ENCODE results near the gene ARL15.
"Not testable (repeated sequence)": the region's sequence is repeated elsewhere in the genome, so short reads cannot be mapped to it uniquely, and the experiment has no call there.

ARL15 gene

DNA sequence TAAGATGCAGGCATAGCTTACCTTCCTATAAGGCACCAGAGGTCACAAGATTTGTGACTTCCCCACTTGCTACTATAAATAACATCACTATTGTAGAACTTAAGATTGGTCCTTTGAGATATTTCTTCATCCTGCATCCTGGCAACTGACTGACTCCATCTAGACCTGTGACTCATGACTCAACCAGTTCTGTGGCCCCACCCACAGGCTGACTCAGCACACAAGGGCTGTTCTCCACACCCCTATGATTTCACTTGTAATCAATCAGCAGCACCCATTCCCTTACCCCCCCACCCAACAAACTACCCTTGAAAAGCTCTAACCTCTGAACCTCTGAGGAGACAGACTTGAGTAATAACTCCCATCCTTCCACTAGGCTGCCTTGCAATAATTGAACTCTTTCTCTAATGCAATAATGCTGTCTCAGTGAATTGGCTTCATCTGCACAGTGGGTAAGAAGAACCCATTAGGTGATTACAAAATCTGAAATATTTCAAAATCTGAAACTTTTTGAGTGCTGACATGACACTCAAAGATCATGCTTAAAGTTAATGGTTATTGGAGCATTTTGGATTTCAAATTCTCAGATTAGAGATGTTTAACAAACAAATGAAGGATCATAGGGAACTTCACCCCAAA, 296.7 kb downstream of the ARL15 start:
- DNase-seq: peak; percentile 18 to 29

DNA sequence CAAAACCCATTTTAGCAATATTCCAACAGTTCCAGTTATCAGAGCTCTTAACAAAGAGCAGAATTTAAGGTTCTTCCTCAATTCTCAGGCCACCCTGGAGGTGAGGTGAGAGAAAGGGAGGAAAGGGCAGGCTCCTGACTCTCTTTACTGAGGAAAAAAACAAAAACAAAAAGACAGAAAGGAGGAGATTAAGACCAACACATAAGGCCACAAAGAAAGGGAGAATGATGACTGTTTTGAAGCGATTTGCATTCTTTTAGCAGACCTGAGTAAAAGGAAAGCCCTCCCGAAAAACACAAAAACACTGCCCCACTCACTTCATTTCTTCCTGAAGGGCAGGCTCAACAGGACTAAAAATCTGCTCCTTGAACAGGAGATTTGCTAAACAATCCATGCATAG, 300.5 kb downstream of the ARL15 start:
- no peak for DNase-seq

DNA sequence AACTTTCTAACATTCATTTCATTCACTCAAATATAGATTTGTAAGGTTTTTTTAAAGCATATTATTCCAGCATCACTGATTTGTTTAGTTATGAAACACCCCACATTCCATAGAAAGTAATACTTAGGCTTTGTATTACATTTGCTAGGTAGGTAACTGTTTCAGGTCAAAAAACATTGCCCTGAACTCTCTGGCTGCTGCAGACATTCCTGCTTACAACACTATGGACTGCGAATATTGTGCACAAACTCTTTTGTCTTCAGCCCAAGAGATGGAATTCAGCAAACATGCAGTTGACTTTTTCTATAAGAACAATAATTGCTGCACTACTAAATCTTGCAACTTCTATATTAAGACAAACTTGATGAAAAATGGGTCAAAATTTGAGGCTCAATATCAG, 301.0 kb downstream of the ARL15 start:
- no peak for DNase-seq

DNA sequence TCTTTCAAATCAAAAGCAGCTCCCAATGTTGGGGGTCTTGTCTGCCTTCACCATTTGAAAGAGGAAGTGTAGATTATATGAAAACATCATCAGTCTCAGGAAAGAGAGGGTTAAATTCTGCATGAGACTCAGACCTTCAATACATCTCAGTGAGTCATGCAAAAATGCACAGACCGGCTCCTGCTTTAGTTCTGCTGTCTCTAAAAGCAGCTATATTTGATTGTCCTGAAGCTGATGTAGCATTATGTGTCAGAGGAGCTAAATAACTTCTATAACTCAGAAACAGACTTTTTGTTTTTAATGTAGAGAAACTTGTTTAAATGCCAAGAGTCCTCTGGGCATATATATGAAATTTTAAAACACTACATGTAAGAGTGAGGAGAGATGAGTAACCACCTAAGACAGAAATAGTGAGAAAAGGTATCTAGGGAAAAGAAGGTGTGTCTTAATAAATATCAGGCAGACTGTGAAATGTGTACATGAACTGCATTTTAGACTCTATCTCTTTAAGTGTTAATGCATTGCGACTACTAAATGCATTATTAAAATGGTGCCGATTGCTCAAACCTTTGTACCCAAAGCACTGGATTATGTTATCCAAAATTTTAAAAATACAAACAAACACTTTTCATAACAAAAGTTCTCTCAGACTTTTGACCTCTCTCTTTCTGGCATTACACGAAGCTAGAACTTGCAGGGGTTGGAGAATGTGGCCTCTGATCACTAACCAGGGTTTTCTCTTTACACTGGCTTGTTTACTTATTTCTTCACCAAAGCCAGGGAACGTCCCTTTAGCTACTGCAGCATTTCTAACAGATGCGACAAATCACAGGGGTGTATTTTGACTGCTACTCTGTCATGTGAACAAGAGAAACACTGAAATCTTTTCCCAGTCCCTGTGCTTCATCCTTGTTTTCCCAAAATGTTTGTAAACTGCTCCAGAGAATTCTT, 302.3 kb downstream of the ARL15 start:
- DNase-seq: no peak

DNA sequence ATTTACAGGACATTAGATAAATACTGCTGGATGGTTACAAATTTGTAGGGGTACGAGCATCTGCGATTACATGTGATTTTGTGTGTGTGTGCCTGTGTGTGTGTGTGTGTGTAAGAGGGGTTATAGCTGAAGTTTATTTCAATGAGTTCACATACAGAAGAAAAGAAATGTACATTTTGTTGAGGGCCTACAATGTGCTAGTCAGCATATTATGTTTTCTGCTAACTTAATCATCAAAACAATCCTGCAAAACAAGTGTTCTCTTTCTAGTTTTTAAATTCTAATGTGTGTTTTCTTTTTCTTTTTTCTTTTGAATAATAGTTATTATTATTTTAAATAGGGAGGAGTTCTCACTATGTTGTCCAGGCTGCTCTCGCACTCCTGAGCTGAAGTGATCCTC, 305.7 kb downstream of the ARL15 start:
- no peak for DNase-seq

DNA sequence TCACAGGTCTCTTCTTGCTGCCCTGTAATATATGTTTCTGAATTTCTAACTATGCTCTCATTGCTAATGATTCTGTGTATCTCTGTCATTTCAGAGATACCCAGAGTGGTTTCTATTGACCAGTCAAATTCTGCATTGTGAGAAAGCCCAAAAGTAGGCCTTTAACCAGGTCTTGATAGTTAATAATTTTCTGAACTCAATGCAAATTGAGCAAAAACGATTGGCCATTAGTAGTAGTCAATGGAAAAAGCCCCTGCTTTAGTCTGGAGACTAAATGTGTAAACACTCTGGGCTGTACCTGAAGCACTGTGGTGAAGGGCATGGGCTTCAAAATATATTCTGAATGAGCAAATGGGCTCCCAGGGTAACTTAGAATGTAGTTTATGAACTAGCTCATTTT, 307.6 kb downstream of the ARL15 start:
- DNase-seq: no peak

DNA sequence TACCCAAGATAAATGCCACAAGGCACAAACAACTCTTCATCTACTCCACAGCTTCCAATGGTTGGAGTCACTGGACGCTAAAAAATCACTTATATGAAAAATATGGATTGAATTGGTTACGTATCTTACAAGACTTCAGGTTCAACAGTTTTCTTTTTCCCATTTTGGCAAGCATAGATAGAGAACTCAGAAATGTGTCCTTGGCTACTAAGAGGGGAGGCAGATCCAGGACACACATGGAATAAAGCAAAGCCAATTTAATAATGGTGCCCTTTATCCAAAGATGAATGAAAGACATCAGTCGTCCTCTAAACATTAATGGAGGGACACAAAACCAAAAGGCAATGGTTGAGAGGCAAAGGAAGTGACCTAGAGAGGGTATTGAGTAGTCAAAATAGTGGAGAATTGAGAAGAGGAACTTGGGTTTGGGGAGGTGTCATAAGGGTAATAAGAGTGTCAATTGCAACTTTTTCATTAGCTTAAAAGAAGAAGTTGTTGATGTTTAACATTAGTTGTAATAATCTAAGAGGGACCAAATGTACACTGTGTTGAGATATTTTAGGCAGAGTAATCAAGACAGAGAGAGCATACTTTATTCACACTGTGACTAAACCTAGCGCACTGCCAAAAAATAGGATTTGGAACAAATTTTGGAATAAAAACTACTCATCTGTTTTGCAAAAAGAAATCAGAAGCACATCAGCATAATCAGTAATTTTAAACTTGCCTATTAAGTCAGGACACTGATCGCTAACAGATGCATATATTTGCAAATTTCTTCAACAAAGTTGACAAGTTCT, 308.2 kb downstream of the ARL15 start:
- no peak for DNase-seq

DNA sequence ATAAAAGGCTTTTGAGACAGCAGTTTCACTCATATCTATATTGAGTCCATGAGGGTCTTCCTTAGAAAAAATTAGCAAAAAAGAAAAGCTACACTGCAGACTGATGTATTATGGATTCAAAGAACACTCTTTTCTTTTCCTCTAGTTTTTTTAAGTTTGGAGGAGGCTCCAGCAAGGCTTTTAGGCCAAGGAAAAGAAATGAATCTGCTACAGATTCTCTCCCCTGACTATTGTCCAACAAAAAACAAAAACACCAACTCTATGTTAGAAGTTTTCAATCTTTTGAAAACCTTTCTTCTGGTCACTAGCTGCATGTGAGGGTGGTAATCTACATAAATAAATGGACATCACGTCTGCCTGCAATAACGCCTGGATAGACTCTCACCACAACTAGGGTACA, 310.4 kb downstream of the ARL15 start:
- no peak for DNase-seq

DNA sequence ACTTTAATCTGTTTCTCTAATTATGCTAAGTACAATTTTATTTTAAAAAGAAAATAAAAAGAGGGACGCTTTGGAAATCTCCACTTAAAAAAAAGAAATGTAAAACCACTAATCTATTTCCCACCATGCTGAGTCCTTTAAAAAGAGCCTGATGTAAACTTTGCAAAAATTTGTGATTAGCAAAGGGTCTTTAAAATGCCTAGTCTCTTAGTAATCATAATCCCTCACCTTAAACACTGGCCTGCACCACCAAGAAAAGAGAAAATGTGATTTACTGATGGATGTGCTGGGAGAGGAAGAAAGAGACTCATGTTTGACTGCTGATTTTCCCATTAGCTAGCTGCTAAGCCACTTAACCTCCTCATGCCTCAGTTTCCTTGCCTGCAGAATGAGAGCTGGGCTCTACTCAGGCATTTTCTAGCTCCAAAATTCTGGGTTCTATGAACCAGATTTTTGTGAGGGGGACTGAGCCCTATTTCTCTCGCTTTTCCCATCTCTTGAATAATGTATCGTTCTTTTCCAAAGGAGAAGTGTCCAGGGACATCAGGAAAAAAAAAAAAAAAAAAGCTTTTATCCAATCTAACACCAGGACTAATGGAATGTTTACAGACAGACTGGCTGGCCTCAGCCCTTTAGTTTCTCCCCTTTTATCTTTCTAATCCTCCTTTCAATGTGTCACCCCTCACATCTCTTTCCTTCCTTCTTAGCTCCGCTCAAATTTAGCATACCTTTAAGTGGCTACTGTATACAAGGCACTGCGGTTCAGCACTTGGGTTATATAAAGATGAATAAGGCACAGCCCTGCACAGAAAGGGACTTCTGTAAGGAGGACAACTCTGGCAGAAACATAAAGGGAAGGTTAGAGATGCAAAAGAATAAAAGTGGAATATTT, 312.4 kb downstream of the ARL15 start:
- DNase-seq: no peak

DNA sequence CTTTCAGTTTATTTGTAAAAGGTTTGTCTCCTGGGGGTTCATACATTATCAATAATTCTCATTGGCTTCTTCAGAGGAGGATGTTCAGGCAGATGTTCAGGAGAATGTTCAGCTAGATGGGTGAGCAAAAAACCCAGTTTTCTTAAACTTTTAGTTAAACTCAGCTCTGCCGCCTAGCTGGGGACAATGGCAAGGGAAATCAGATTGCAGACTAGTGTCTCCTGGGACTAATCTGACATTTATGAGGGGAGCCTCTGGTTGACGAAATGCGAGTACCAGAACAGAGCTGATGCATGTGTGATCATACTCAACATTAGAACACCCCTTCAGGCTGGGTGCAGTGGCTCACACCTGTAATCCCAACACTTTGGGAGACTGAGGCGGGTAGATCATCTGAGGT, 314.4 kb downstream of the ARL15 start:
- DNase-seq: no peak

DNA sequence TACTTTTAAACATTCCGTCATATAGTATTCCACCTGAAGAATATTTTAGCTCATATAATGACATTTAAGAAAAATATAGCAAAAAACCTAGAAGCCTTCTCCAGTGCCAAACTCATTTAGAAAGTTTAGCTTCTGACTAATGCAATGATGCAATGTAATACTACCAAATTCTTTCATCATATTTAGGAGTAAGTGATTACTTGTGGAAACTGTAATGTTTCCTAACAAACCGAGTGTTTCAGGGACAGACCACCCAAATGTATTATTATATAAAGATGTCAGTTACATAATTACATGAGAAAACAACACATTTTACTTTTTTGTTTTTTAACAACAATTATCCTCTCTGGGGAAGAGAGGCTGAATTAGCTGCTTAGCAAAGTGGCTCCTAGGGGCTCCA, 316.2 kb downstream of the ARL15 start:
- no peak for DNase-seq

DNA sequence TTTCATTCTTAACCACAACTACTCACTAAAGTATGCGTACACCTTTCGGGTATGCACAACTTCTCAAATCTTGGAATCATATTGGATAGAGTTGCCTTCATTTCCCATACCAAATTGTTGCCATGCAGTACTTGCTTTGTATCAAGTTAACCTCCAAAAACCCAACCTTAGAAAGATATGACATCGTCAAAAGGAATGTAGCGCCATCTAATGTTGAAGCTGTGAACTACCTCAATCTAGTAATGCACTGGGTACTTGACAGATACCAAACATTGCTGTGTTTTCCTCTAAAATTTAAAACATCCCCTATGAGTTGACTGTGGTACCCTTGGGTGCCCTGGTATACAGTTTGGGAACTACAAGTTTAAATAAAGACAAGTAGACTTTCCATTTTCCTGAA, 318.4 kb downstream of the ARL15 start:
- no peak for DNase-seq

DNA sequence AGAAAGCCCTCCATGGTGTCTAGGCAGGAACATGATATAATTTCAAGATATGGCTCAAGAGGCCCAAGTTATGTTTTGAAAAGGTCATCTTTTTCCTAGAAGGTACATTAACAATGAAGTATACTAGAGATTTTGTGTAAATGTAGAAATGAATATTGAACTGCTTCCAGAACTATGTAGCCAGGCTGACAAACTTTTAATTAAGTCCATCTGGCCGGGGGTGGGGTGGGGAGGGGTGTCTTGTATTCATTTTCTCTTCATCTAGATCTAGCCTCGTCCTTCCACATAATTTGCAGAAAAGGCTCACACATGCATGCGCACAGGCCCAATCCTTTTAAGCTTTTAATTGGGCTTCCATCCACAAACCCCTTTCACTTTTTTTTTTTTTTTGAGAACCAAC, 323.3 kb downstream of the ARL15 start:
- DNase-seq: no peak

DNA sequence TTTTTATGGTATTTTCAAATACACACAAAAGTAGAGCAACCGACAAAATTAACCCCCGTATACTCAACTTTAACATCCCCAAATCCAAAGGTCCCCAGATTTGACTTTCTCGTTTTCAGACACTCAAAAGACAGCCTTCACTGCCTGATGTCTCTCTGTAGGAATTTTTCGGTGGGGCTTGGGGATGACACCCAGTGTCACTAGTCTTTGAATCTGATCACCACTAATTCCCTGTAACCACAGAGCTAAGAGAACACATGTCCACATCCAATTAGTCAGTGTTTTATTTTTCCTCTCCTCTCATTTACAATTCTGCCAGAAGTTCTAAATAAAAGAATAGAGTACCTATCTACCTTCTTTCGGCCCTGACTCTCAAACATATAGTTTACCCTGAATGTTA, 324.6 kb downstream of the ARL15 start:
- DNase-seq: no peak

DNA sequence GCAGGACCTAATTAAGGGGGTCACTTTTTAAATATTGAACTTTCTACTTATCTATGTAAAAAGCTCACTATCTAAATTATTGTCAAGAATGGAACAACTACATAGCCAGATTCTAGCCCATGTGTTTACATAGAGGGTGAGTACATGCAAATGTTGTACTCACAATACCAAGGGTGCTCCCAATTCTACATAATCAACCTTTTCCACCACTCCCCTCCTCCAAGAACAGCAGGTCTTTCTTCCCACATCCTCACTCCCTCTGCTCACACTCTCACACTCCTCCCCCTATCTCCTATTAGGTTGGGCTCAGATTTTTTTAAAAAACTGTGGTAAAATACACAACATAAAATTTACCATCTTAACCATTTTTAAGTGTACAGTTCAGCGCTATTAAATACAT, 325.4 kb downstream of the ARL15 start:
- no peak for DNase-seq

DNA sequence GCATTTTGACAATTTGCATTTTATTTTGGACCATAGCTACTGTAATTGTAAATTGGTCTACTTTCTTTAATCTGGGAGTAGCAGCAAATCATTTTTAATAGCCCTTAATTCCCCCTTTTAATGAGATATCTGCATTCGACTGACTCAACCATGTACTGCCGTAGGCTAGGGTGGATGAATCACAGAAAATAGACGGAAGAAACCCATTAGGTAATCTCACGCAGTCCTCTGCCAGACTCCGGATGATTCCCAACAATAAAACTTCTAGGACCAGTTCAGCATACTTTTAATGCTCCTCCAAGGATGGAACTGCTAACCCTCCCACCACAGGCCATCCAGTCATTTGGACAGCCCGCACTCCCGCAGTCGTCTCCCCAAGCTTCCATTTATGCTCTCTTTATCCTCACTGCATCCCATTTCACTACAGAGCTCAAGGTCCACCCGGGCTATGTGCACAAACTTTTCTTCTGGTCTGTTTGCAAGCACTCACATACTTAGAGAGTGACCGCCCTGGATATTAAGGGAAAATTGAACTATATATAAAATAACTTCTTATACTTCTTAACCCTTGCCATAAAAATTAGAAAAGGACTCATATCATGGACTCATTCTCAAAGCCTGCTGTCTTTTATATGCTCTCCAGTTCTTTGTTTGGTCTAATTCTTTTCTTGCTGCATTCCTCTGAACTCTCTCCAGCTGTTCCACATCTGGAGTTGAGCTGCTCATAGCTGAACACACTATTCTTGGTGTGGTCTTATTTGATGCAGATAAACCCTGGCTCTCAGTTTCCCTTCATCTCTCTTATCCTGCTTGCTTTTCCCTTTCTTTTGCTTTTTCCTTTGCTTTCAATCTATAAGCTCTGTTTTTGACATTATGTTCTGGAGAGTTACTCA, 326.6 kb downstream of the ARL15 start:
- no peak for DNase-seq

DNA sequence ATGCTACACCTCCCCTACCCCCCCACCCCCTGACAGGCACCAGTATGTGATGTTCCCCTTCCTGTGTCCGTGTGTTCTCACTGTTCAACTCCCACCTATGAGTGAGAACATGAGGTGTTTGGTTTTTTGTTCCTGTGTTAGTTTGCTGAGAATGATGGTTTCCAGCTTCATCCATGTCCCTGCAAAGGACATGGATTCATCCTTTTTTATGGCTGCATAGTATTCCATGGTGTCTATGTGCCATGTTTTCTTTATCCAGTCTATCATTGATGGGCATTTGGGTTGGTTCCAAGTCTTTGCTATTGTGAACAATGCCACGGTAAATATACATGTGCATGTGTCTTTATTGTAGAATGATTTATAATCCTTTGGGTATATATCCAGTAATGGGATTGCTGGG, 328.1 kb downstream of the ARL15 start:
- not testable (repeated sequence) for DNase-seq

DNA sequence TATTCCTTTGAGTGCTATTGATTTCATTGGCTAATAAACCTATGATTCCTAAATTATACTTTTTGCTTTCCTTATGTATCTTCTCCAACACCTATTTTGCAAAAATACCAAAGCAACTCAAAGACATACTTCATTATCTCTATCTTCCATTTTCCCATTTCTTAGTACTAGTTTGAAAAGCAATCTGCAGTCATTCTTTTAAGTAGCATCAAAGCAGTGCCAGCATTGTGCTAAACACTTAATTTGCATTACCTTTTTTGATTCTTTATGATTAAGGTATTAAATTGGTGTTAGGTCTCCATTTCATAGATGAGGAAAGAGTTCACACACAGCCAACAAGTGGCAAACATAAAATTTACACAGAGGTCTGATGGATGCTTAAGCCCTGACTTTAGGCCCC, 330.3 kb downstream of the ARL15 start:
- no peak for DNase-seq

DNA sequence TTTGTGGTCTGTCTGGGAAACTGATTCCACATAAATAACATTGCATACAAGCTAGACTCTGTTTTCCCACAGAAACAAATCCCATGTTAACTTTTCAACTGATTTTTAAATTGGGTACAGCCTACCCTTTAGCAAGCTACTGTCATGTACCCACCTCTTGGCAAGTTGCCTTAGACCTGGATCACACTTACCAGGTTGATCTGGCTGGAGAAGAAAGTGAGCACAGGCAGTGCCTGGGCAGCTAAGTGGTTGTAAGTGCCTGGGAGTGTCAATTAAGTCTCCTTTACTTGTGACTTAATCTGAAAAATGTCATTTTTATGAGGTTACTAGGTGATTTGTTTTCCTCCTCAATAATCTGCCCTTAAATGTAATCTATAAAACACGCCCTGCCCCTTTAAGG, 336.4 kb downstream of the ARL15 start:
- no peak for DNase-seq

DNA sequence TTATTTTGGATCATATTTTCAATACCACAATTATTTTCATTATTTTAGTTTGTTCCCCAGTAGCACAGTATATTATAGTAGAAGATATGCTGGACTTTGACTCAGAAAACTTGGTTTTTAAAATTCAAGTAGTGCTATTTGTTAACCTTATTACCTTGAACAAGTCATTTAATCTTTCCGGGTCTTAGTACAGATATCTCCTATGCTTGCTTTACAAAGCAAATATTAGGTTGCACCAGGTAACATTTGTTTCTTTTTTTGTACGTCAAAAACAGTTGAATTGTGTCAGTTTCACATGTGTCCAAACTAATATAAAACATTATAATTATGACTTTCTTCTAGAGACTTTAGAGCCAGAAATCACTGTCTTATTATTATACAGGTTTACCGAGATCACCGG, 338.1 kb downstream of the ARL15 start:
- no peak for DNase-seq

DNA sequence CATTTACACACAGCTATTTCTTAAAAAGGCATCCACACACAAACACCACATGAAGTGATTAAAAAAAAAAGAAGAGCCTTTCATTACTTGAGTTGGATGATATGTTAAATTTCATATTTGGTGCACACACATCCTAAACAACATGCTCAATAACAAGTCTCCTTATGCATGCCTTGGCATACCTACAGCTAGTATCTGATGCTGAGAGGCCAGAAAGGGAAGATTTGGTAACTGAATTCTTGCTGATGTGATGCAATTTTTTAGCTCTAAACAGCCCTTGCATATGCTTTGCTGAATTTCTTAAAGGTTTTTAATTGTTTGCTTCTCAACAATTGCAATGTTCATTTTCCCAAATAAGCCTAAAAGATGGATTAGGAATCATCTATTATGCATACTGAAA, 338.8 kb downstream of the ARL15 start:
- DNase-seq: no peak

DNA sequence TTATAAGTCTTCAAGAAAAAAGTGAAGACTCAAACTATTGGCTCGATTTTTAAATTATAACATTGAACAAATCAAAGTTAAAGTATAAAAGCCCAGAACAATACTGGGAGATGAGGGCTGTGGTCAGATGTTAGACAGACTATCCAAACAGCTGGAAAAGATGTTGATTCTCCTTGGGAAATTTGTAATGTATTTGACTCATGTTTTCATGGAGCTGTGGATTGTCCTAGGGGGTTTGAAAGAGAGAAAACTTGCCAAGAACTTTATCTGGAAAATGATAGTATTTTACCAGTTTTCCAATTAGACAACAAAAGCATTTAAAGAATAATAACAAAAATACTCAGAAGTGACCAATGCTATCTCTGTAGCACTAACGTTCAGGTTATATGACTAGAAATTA, 339.2 kb downstream of the ARL15 start:
- DNase-seq: no peak
